TTC549 (cell line): ENCODE measurements around the gene EMILIN3.

ENCODE experiments used
- FAIRE-seq: peaks from 2 replicates; lab custom pipeline; 2012; peaks lifted over from hg19 to GRCh38; lab: Jason Lieb, UNC

Gene EMILIN3

DNA sequence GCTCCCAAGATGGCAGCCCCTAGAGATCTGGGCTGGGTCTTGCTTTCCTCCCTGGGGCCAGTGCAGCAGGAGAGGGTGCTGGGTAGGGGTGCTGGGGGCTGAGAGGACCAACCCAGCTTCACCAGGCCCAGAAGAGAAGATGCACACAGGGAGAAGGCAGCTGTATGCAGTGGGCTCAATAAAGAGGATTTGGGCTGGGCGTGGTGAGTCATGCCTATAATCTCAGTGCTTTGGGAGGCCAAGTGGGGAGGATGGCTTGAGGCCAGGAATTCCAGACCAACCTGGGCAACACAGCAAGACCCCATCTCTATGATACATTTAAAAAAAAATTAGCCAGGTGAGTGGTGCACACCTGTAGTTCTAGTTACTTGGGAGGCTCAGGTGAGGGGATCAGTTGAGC is 25.7 kb upstream of the EMILIN3 start:
- no peak for FAIRE-seq

DNA sequence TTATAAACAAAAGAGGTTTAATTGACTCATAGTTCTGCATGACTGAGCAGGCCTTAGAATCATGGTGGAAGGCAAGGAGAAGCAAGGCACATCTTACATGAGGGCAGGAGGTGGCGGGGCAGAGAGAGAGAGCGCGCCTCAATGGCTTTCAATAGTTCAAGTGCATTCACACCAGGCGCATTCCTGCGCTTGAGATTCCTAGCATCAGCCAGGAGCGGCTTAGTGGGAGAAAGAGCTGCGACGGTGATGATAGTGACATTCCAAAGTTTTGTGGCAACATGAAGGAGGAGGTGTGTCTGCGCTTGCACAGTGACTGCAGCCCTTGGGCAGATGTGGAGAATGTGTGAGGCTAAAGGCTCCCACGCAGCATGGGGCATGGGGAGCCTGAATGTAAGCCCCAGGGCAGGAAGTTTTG is 25.0 kb upstream of the EMILIN3 start:
- FAIRE-seq = no peak

DNA sequence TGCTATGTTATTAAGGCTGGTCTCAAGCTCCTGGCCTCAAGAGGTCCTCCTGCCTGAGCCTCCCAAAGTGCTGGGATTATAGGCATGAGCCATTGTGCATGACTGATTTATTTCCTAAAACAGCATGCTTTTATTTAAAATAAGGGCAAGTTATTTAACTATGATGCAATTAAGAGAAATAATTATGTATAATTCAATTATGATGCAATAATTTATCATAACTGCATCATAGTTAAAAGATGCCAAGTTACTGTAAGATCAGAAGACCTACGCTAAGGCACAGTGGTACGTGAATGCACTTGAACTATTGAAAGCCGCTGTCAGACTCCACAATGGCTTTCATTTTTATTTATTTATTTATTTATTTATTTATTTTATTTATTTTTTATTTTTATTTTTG is 24.3 kb upstream of the EMILIN3 start:
- FAIRE-seq = no peak

DNA sequence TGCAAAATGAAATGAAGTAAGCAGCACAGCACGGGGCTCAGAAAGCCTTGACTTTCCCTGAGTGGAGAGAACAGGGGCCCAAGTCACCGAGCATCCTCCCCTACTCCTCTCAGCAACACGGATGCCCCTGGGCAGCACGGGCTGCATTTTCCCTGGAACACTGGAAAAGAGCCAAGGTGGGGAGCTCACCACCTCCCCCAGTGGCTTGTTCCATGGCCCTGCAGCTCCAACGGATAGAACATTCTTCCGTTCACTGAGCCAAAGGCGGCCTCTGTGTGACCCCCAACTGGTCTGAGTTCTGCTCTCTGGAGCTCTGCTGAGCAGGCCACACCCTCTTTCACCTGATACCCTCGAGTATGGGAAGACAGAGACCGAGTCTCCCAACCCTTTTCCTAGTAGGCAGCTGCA is 20.8 kb upstream of the EMILIN3 start:
- no peak for FAIRE-seq

DNA sequence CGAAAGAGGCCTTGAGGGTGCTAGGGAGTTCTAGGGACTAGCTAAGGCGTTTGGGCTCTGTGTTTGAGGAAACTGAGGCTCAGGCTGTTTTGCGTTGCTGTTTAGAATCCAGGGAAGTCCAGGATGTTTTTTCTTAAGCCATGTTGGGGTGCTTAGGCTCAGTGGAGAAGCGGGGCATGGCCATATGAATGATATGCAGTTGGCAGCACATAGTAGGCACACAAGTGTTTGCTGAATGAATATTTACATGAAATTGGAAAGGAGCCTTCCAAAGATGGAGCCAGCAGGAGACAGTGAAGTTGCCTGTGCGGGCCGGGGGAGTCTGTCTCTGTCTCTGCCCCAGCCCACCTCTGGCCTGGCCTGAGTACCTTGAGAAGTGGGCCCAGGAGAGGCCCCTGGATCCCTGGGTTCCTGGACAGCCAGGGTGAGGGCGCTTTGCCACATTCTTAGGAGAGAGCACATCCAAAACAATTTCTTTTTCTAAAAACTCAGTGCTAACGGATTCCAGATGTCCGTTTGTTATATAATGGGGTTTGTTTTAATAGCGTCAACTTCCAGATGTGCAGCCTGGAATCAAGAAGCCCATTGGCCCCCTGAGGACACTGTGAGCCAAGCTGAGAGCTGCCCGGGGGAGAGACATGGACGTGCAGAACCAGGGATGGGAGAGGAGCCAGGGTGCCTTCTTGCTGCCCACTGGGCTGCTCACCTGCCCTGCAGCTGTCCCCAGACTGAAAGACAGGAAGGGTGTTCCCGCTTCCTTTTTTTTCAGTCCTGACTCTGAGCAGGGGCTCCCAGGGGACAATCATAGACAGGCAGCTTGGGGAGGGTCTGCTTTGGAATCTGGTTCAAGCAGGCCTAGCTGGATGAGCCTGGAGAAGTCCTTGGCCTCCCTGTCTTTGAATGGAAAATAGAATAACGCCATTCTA is 20.1 kb upstream of the EMILIN3 start:
- no peak for FAIRE-seq

DNA sequence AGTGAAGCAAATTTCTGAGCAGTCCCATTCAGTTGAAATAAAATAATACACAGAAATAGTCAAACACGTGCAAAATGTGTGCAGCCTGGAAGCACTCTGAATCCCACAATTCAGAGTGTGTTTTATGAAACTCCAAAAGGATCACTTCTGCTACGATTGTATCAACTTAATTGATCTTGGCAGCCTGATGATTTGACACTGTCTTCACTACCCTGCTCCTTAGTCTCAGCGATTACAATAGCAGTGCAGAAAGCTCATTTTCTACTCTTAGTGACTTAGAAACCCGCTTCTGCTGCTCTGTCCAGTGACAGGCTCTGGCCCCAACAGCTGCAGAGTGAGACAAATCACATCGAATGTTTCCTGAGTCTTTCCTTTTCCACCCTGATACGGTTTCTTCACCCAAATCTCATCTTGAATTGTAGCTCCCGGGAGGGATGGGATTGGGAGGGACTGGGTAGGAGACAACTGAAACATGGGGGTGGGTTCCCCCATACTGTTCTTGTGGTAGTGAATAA is 16.2 kb upstream of the EMILIN3 start:
- no peak for FAIRE-seq

DNA sequence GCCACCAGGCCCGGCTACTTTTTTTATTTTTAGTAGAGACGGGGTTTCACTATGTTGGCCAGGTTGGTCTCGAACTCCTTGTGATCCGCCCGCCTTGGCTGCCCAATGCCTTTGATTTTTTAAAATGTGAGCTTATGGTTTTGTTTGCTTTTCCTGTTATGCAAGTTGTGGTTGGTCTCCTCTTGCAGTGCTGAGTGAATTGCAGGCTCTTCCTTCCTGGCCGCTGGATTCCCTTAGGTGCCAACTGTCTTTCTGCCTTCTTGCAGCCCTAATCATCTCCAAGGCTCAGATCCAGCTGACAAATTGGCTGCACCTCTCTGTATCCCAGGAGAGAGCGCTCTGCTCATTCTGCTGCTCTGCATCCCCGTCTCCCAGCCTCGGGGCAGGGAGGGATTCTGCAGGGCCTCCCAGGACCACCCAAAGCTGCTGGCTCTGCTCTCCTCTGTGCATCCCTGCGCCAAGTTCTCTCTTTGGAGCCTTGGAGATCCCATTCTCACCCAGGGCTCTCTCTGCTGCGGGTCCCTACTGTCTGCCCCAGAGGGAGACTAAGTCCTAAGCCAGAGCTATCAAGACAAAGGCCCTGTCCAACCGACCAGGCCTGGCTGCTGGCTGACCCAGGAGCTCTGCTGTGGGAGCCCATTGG is 14.1 kb upstream of the EMILIN3 start:
- no peak for FAIRE-seq

DNA sequence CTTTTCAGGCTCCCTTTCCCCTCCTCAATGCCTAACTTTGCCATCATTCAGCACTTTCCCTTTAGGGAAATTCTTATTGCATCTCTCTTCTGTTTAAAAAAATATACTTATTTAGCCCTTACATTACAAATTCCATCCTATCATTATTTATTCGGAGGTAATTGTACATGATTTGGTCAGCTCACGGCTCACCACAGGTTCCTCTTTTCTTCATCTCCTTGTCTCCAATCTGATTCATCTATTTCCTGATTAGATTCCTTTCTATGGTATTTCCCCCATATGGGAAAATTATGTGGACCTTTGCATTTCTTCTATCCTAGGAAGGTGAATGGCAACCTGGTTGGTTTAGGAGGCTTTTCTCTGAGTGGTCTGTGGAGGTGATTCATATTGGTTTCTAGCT is 12.9 kb upstream of the EMILIN3 start:
- no peak for FAIRE-seq

DNA sequence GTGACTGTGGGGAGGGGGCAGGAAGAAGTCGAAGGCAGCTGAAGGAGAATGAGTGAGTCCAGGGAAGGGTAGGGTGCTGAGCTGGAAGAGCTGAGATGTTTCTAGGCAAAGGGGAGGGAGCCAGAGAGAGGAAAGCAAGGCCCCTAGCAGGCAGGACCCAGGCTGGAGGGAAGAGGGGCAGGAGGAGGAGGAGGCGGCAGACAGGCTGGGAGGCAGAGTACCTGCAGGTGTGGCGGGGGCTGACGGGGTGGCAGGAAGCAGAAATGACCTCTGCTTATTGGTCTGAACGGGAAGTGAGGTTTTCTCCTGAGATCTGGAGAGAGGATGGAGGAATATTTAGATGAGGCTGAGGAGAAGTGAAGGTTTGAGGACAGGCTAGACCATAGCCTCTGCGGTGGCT is 10.7 kb upstream of the EMILIN3 start:
- FAIRE-seq = no peak

DNA sequence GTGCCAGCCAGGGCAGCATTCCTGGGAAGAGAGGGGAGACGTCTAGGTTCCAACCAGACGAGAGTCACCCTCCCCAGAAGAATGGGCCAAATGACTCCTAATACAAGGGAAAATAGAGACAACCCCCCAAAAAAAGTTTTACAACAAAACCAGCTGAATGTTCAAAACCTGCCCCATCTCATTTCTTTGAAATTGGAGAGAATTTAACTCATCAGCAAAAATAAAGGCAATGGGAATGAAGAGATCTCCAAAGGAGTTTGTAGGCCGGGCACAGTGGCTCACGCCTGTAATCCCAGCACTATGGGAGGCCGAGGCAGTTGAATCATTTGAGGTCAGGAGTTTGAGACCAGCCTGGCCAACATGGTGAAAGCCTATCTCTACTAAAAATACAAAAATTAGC is 9.7 kb upstream of the EMILIN3 start:
- FAIRE-seq = no peak

DNA sequence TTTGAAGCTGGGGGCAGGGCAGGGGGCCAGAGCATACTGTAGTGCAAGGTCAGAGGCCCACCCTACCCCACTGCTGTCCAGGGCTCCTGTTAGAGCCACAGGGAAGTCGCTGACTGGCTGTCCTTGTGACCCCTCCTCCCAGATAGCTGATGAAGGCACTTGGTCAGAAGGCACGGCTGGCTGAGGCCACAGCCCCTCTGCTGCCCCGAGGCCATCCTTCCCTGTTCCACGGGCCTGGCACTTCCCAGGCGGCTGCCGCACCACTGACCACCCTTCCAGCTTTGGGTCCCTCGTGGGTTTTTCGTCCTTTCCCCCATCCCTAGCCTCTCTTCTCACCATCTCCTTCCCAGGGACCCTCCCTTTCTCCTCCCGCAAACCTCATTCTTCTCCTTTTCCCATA is 9.2 kb upstream of the EMILIN3 start:
- no peak for FAIRE-seq

DNA sequence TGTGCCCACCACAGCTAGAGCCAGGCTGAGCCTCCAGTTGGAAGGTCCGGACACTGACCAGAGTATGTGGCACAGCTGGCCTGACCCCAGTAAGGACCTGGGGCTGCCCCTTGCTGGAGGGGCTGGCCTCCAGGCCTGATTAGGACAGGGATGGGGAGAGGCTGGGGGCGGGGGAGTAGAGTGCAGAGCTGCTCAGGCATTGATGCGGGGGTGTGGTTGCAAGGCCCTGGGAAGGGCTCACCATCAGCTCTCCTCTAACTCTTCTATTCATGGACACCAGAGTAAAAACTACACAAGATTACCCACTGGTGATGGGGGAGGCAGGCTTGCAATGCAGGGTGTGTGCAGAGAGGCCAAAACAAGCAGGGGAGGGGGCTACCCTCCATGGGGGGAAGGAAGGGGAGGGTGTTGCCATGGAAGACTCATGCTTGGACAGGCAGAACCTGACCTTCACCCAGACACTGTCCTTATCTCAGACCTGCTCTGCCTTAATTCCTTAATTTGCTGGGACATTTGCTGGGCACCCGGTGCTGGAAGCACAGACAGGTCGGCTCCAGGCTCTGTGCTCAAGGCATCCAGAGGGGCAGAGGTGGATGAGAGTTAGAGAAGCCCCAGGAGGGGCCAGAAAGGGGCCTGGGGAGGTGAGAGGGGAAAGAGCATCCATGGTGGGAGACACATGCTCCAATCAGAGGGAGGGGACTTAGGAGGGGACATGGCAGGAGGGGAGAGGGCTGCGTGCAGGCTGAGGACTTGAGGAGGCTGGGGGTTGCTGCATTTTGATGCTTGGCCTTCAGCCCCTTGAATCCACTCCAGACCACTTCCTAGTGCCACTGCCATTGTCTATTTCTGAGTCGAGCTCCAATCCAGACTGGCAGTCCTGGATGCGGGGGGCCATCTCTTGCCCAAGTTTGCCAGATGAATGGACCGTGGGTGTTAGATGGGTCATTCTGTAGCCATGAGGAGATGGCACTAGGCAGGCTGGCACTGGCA is 7.6 kb upstream of the EMILIN3 start:
- FAIRE-seq = no peak

DNA sequence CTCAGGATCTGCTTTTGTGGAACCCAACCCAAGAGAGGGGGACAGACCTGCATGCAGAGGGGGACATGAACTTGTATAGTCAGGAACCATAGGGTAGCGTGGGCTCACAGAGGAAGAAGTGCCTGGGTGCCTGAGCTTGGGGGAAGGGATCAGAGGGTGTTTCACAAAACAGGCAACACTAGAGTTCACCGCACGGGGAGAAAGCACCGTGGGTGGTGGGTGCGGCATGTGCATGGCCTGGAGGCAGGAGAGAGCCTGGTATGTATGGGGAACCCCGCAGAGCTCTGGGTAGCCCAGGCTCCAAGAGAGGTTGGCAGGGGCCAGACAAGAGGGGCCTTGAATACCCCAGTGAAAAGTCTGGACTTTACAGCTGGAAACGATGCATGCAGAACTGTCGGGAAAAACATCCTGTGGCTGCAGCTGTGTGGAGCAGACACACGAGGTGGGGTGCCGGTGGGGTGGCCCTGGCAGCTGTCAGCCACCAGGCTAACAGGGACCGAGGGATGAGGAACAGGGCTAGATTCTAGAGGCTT is 6.7 kb upstream of the EMILIN3 start:
- no peak for FAIRE-seq

DNA sequence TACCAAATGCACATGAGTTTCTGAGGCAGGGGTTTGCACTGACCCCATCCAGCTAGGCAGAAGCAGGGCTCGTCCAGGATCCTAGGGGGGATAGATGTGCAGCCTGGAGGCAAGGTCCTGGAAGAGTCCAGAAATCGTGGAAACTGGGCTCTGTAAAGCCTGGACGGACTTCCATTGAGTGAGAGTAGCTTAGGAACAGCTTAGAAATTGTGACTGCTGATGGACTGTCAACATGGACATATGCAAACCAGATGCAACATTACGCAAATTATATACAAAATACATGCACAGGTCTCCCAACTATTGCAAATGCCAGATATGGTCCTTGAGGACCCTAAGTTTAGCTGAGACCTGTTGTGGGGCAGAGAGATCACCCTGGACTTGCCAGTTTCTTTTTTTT is 4.8 kb upstream of the EMILIN3 start:
- no peak for FAIRE-seq

DNA sequence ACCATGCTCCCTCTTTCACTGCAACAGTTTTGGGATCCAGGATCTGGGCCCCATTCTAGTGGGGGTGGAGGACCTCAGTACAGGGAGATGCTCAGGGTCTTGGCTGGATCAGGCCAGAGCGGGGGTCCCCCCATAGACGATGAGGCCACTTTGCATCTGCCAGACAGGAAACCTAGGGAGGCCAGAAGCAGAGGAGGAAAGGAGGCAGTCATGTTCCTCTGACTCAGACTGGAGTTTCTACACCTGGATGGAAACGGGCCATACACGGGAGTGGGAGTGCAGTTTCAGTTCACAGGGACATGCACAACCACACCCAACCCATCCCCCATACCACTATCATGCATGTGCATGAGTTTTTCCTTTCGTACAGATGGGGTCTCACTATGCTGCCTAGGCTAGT is 3.6 kb upstream of the EMILIN3 start:
- FAIRE-seq = no peak

DNA sequence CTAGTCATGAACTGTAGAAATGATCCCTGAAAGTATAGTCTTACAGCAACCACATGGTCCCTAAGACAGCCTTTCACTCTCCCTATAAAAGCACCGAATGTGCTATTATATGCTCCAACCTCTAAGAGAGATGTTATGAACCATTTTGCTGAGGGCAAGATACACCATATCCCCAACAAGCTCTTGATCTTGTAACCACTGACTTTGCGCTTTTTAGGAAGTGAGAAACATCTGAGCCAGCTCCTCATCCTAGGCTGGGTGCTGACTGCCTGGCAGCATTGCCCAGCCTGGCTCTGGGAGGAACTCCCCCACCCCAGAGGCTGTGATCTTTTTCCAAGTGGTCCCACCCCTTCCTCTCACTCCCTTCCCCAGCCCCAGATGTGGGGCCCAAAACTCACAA is 3.1 kb upstream of the EMILIN3 start:
- no peak for FAIRE-seq

DNA sequence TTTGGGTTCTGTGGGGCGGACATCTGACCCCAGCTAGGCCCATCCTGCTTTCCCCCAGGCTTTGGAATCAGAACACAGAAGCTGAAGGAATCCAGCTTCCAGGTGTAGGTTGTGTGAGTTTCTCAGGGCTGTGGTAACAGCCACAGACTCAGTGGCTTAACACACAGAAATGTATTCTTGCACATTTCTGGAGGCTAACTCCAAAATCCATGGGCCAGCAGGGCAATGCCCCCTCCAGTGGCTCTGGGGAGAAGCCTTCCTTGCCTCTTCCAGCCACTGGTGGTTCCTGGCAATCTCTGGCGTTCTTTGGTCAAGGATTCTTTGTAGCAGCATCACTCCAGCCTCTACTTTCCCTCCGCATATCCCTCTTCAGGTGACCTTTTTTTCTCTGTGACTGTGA is 1.3 kb upstream of the EMILIN3 start:
- FAIRE-seq = no peak

DNA sequence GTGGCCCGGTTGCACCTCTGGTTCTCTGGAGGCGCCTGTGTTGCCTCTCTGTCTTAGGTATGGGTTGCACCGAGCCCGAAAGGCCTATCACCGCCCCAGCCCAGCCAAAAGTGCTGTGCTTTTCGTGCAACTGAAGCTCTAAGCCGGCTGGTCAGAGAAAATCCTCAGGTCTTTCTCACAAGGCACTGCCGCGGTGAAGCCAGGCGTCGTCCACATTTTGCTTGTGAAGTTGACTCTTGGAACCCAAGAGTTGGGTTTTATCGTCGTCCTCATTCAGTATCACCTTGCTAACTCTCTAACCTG is 726 bp upstream of the EMILIN3 start:
- FAIRE-seq = no peak

DNA sequence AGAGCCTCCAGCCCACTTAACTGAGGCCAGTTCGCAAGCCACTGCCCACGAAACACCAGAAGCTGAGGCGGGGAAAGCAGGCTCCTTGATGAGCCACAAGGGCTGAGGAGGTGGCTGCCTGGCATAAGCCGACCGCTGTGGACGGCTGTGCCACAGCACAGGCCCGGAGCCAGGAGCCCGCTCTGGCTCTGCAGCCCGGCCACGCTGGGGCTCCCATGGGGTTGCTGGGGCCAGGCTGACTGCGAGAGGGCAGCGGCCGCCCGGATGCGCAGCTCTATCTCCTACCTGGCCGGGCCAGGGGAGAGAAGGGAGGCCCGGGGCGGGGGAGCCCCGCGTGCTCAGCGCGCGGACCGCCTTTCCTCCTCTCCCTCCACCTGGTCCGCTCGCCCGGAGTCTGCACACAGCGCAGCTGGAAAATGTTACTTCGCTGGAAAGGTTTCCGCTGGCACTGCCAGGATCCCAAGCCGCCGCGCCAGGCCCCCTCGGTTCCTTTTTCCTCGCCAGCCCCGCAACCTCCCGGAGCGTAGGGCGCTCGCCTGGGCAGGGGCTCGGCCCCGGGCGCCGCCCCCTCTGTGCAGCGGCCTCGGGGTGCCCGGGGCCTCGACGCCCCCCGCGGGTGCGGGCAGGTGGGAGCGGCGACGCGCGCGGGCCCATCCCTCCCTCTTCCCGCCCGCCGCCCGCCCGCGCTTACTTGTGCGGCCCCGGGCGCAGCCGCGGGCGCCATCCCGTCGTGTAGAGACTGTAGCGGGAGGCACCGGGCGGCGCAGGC is 657 bp downstream of the EMILIN3 start:
- FAIRE-seq = no peak

DNA sequence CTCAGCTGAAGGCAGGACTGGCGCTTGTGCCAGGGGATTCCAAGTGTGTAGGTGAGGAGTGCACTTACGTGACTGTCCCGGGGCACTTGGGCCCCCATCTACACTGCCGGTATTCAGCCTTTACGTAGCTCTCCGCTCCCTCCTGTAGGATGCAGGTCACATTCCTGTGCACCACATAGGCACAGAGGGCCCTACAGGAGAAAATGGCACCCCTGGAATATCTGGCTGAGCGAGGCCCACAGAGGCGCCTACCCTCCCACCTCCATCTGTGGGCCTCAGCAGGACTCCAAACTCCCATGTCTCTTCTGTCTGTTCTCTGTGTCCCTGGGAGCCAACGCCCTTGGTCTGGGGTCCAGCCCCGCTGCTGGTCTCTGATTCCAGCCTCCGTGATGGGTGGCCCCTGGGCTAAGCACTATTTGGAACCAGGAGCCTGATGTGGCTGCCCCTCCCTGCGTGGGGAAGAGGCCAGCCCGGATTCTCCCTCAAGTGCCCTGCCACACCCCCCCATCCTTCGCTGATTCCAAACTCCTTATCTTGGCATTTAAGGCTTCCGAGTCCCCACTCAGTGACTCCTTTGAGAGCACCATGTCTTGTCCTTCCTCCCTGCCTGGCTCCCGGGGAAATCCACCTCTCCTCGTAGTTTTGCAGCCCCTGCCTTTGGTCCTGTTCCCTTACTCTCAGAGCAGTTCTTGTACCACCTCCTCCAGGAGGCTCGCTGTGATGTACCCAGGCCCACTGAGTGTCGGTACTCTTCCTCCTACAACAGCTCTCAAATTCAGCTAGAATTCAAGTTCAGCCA is 1.5 kb downstream of the EMILIN3 start:
- FAIRE-seq = no peak
